ENCODE results near the gene SEC14L5.

Gene SEC14L5

DNA sequence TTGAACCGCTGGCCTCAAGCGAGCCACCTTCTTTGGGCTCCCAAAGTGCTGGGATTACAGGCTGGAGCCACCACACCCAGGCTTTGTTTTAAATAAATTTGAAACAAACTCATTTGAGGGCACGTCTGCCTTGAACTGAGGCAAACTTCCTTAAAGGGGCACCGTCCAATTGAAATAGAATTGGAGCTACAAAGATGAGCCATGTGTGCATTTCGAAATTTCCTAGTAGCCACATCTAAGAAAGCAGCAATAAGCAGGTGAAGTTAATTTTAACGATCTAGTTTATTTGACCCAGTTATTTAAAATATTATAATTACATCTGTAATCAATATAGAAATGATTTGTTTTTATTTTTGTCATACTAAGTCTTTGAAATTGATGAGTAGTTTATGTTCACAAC lies 108.4 kb downstream of the SEC14L5 start:
- no peak for TF ChIP-seq CTCF (IDR thresholded peaks at IDR 0.05)
- Histone ChIP-seq H3K4me3 (no peak overlapping the region), H3K27ac (no peak overlapping the region)
- DNase-seq (ENCODE audit: low spot score) = no peak
